ENCODE measurements around the gene TAF6L.

GRCh38 chr11:62787005-62787759, 16.0 kb downstream of the TAF6L start, which contains the start of gene TMEM179B:
- TF ChIP-seq ZNF274 (IDR thresholded peaks at IDR 0.05; ENCODE audit: low read depth, low read length) (no peak), SUZ12 (IDR thresholded peaks at IDR 0.05; ENCODE audit: extremely low read depth, insufficient read depth, insufficient read length) (no peak)
